Measurements from ENCODE around the gene SLC5A10.

SLC5A10 gene

GRCh38 chr17:18984273-18985114, 32.5 kb downstream of the SLC5A10 start:
- DNase-seq (ENCODE audit: low spot score): no peak

DNA sequence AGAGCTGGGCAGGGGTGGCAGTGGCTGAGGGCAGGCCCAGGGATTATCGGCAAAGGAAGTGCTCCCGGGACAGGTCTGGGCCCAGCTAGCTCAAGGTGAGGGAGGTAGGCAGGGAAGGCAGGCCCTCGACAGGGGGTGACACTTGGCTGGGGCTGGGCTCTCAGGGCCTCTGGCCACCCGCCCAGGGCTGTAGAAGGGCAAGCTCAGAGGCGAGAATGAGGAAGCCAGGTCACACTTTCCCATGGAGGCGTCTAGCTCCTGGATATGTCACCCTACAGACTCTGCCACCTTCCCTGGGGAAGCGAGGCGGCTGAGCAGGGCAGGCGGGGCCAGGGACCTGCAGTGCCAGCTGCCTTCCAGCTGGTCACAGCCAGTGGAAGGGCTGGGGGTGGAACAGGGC, 33.5 kb downstream of the SLC5A10 start:
- no peak for DNase-seq (ENCODE audit: low spot score)

DNA sequence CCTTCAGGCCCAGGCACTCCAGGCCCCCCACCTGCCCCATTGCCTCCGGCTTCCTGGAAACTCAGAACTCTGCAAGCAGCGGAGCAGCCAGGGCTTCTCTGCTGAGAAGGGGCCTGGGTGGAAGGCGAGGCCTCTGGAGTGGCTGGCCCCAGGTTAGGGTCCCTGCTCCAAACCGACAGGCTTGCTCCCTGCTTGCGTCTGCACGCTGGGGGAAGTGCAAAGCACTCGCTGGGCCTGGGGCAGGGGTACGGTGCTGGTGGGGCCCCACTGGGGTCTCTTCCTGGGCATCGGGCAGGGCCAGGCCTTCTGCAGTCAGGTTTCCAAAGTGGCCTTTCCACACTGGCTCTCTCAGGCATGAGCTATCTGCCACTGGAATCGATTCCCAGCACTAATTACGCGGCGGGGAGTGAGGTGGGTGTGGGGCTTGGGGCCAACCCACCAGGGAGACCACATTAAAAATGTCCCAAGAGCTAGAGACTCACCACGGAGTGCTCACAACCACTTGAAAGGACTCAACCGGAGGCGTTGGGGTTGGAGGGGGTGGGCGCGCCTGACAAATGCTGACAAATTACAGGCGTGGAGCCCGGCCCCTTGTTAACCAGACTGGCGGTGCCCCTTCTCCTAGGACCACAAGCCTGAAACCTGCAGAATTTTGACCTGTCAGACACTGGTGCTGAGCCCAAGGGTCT, 34.7 kb downstream of the SLC5A10 start:
- no peak for DNase-seq (ENCODE audit: low spot score)

GRCh38 chr17:18987230-18987610, 35.3 kb downstream of the SLC5A10 start:
- no peak for DNase-seq (ENCODE audit: low spot score)

DNA sequence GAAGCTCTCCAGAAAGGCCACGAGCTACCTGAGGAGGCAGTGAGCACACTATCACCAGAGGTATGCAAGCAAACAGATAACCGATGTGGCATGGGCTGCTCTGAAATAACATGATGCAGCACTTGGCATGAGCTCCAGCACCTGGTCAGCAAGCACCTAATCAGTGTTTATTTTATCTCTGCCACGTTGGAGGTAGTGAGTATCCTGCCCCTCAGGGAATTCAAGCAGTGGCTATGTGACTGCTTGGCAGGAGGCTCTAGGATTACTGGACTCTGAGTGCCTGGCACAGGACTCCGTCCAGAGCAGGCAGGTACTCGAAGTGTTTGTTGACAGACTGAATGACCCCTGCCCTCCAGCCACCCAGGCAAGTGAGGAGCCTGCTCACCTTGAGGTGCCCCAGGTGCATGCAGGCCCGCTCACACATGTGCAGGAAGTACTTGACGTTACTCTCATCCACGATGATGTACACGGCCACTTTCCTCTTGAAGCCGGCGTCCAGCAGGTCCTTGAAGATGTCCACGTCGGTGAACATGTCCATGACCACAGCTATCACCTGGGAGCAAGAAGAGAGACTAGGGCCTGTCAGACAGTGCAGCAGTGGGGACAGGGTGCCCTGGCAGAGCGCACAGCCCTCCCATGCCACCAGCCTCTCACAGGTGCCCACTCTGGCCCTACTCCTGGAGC, 36.0 kb downstream of the SLC5A10 start:
- no peak for DNase-seq (ENCODE audit: low spot score)

- DNase-seq (ENCODE audit: low spot score): no peak
These were observed 36.7 kb downstream of the SLC5A10 start for GRCh38 chr17:18988546-18989173.

DNA sequence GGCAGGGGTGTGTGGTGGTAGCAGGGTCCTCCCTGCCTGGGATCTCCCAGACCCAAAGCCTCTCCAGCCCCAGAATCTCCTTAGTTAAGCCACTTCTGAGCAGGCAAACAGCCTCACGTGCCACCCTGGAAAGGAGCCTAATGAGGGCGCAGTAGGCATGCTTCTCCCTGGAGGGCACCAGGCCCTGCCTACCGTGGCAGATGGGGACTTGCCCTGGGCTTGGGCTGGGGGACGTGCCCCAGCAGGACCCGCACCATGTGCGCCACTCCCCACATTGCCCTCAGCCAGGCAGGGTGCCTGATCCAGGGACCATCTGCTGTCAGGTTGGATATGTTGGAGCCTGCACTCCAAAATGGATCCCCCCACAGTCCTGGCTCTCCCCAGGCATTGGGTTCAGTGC, 38.4 kb downstream of the SLC5A10 start:
- DNase-seq (ENCODE audit: low spot score): no peak

DNA sequence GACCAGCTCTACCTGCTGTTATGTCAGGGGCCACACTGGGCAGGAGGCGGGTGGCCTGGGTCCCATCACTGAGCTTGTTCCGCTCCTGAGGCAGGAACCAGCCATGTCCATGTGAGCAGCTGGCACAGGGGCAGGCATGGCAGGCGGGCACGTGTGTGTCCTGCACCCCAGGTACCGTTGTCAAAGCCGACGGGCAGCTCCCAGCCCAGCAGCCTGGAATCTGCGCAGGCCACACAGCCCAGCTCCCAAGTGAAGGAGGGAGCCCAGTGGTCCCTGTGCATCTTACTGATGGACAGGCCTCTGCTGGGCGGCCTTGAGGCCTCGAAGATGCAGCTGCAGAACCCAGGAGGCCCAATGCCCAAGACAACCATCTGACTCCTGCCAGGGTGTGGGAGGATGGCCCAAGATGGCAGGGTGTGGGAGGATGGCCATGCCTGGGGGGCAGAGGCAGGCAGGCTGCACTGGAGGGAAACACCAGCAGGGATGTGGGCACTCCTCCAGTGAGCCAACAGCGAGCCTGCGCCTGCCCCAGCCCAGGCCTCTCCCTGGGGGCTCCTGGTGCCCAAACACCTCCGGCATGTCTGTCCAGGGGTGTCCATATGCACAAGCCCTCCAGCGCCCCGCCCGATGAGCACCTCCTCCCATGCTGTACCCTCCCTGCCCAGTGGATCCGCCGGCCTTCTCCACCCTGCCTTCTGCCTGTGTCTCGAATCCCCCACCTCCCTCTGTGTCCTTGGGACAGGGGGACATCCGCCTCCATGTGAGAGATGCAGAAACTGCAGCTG, 39.8 kb downstream of the SLC5A10 start:
- no peak for DNase-seq (ENCODE audit: low spot score)

DNA sequence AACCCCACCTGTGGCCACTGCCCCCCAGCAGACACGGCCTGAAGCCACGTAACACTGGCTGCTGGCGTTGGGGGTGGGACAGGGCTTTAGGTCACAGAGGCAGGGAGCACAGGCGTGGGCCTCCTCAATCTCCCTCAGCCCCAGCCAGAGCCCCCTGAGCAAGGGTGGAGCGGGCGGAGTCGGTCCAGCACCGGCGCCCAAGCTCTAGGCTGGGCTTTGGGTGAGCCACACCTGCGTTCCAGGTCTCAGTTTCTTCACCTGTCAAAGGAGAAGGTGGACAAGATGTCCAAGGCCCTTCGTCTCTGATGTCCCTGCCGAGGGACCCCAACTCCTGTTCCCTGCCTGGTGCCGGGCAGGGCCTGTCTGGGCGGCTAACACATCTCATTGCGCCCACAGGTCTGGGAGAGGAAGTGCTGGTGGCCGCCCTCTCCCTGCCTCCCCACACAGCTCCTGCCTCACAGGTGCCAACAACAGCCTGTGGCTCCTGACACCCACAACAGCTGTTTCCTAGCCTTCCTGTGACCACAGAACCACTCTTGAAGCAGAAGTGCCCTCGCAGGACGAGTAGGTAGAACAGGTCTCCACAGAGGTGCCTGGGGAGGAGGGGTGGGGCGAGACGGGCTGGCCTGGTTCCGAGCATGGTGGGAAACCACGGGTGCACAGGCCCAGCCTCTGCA, 40.6 kb downstream of the SLC5A10 start:
- no peak for DNase-seq (ENCODE audit: low spot score)

GRCh38 chr17:18993905-18994526, 42.1 kb downstream of the SLC5A10 start:
- no peak for DNase-seq (ENCODE audit: low spot score)

GRCh38 chr17:18994631-18995030, 42.7 kb downstream of the SLC5A10 start:
- no peak for DNase-seq (ENCODE audit: low spot score)

- DNase-seq (ENCODE audit: low spot score): no peak
These were observed 43.3 kb downstream of the SLC5A10 start for GRCh38 chr17:18995220-18995619.

- DNase-seq (ENCODE audit: low spot score): no peak
These were observed 44.5 kb downstream of the SLC5A10 start for GRCh38 chr17:18996458-18996857.

GRCh38 chr17:18997650-18998196, 45.8 kb downstream of the SLC5A10 start:
- no peak for DNase-seq (ENCODE audit: low spot score)

DNA sequence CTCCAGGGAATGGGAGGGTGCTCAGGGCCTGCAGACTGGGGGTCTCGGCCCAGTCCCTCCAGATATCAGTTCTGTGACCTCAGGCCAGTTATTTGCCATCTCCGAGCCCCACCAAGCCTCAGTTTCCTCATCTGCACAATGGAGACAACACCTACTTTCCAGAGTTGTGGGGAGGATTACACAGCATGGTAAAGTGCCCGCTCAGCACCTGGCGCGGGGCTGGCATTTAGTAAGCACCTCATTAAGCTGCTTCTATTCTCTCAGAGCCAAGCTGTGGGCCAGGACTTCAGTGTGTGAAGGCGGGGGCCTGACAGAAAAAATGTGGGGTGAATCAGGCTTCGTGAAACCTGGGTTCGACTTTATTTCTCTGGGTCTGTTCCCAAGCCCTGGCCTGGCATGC, 47.4 kb downstream of the SLC5A10 start:
- DNase-seq (ENCODE audit: low spot score): no peak

DNA sequence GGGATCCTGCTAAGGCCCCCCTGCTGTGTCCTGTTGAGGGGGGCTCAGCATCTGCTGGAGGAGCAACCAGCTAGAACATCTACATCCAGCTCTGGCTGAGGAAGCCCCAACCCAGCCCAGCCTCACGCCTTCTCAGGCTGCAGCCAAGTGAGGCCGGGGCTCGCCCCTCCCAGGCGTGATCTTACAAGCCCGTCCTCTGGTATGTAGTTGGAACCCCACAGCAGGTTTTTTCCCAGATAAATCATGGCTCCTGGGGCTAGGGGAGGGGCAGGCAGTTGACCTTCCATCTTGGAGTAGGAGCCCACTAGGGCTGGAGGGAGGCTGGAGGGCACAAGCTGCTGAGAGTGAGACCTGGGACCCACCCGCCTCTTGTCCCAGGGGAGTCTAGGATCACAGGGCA, 47.9 kb downstream of the SLC5A10 start:
- DNase-seq (ENCODE audit: low spot score): no peak

DNA sequence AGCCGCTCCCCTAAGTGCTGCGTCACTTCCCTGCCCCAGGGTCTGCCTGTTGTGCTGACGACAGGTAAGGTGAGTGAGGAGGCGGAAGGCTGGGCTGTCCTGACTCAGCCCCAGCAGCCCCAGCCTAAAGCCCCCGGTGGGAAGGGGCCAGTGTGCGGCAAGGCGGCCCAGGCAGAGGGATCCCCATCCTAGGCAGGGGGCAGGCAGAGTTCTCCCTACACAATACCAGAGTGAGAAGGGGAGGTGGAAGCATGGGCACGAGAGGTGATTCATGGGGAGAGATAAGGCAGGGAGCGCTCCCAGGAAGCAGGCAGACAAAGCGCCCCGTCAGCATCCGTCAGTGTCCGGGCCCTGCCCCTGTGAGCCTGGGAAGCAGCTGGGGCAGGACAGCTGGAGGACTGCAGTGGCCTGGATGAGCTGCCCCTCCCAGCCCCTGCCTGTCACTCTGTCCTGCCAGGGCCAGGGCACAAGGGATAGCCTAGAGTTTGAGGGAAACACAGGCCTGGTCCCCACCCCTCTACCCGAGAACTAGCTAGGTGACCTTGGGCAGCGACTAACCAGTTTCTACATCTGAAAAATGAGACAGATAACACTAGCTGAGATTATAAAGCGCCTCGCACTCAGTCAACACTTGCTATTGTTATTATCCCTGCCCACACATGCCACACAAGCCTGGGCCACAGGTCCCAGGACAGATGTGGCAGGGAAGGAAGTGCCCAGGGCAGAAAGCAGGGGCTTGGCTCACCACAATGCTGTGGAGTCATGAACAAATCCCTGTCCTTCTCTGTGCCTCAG, 48.8 kb downstream of the SLC5A10 start:
- no peak for DNase-seq (ENCODE audit: low spot score)

DNA sequence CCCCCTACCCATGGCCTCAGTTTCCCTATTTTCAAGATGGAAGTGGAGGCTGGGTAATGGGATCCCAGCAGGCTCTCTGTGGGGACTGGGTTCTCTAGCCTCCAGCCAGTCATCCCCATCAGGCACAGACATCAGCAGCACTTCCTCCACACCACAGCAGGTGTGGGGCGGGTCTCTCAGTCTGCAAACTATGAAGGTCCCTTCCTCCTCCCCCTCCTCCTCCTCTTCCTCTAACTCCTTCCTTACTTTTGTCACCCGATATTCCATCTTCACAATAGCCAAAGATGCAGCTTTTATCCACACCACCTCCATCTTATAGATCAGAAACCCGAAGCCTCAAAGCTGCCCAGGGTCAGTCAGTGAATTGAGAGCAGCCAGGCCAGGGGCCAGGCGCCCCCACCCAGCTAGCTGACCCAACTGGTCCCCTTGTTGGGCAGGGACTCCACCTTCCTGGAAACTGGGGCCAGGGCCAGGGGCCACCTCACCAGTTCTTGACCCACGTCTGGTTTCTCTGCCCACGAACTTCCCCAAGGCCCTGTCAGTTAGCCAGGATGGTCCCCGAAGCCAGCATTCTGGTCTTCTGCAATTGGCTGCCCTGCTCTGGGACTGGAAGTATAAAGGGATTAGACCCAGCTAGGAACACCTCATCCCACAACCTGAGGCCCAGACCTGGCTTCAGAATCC, 50.1 kb downstream of the SLC5A10 start:
- DNase-seq (ENCODE audit: low spot score): no peak
